ENCODE results near the gene CST4. TPM values are rescaled to one million over a fixed set of nuclear protein-coding genes. Genes with fewer than 3 reads are reported as not detected.

Gene CST4
- total RNA-seq, 2 donors from 2014 or later = 2.0 to 2.3 TPM

DNA sequence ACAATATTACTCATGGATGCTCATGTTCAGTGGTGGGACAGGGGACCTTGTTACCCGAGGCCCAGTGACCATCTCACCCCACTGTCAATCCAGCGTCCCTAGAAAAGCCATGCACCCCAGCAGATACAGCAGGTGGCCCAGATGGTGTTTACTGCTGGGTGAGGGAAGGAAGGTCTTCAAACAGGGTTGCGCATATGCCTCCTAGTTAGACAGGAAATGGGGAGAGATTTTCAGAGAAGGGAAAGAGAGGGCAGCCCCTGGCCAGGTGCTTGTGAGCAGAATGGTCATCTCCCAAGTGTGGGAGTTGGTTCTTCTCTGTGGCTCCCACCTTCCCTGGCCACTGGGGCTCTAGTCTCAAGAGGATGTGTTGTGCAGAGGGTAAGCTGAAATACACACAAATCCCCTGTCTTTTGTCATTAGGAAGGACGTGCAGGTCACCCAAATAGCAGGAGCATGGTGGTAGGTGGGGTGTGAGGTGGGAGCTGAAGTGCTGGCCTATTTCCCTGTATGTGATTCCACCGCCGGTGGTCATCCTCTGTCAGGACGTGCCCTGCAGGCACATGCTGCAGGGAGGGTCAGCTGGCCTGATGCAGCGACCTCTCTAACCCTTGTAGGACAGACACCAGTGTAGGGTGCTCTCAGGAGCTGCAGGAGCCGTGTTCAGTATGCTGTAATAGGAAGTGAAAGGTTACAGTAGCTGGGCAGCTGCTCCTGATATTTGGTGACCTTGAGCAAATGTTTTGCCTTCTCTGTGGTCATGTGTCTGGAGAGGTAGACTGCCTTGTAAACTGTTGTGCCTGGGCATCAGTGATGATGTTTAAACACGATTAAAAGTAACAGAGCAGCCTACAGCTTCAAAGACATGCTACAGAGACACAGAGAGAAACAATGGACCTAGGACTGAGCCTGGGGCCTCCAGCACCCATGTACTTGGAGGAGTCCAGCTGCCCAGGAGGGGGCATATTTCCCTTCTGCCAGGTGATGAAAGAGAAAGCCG, 47.9 kb downstream of the CST4 start:
- Histone ChIP-seq H3K27me3 (ENCODE audit: control insufficient read depth, insufficient read depth, low read length, poor library complexity, severe bottlenecking) (no peaks in the 10 kb centered on the region), H3K4me3 (ENCODE audit: low read length) (no peak overlapping the region), H3K27ac (ENCODE audit: low read depth, low read length) (no peak overlapping the region), H3K4me1 (ENCODE audit: control insufficient read depth, insufficient read depth, low read length) (peaks cover 6% of the 10 kb centered on the region), H3K9ac (ENCODE audit: extremely low read depth, low read length, poor library complexity, severe bottlenecking) (no peak overlapping the region), H3K36me3 (ENCODE audit: control insufficient read depth, insufficient read depth, low read length) (no peaks in the 10 kb centered on the region), H3K9me3 (ENCODE audit: control insufficient read depth, low read length) (no peaks in the 10 kb centered on the region)
- Mint-ChIP-seq H3K9me3 (no peaks in the 10 kb centered on the region), H3K36me3 (ENCODE audit: low read depth) (no peaks in the 10 kb centered on the region), H3K4me1 (peaks cover 11% of the 10 kb centered on the region), H3K4me3 (no peak overlapping the region), H3K27ac (no peak overlapping the region), H3K27me3 (ENCODE audit: insufficient read depth) (peaks cover 16% of the 10 kb centered on the region)
- WGBS, 2 experiments (ENCODE audit: insufficient coverage in 1 of 2, insufficient read length in 1 of 2) = 89 to 92% methylated on average over 9 to 11 of the region's 11 CpGs
- DNase-seq = no peak
- TF ChIP-seq, protein P1, sequence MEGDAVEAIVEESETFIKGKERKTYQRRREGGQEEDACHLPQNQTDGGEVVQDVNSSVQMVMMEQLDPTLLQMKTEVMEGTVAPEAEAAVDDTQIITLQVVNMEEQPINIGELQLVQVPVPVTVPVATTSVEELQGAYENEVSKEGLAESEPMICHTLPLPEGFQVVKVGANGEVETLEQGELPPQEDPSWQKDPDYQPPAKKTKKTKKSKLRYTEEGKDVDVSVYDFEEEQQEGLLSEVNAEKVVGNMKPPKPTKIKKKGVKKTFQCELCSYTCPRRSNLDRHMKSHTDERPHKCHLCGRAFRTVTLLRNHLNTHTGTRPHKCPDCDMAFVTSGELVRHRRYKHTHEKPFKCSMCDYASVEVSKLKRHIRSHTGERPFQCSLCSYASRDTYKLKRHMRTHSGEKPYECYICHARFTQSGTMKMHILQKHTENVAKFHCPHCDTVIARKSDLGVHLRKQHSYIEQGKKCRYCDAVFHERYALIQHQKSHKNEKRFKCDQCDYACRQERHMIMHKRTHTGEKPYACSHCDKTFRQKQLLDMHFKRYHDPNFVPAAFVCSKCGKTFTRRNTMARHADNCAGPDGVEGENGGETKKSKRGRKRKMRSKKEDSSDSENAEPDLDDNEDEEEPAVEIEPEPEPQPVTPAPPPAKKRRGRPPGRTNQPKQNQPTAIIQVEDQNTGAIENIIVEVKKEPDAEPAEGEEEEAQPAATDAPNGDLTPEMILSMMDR (conservative IDR thresholded peaks at IDR 0.05) = no peak

DNA sequence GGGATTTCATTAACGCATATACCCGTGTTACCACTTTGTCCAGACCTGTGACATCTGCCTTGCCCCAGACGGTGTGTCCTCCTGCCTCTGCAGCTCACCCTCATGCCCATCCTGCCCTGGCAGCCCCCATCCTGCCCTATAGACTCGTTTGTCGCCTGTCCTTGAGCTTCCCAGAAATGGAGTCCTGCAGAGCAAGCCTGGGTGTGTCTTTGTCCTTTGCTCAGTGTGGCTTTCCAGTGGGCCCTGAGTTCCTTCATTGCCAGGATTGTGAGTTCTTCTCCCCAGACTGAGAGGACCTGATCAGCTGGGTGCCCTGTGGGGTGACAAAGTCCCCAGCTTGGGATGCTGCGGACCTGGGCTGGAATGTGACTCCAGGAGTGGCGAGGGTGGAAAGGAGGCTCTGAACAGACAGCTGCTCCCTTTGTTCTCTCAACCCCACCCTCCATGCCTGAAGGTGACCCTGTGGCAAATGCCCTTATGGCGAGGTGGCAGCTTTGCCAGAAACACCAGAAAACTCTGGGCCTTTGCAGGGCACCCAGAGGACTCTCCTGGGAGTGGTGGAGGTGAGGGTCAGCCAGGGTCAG, 48.7 kb downstream of the CST4 start:
- H3K4me3 Mint-ChIP-seq = no peak overlapping the region
- Histone ChIP-seq H3K27ac (ENCODE audit: low read depth, low read length) (no peak overlapping the region), H3K9me3 (ENCODE audit: control insufficient read depth, low read length) (no peaks in the 10 kb centered on the region), H3K4me3 (ENCODE audit: low read length) (no peak overlapping the region), H3K9ac (ENCODE audit: extremely low read depth, low read length, poor library complexity, severe bottlenecking) (no peak overlapping the region), H3K4me1 (ENCODE audit: control insufficient read depth, insufficient read depth, low read length) (peaks cover 7% of the 10 kb centered on the region), H3K36me3 (ENCODE audit: control insufficient read depth, insufficient read depth, low read length) (no peaks in the 10 kb centered on the region), H3K27me3 (ENCODE audit: control insufficient read depth, insufficient read depth, low read length, poor library complexity, severe bottlenecking) (no peaks in the 10 kb centered on the region)
- WGBS, 2 experiments (ENCODE audit: insufficient coverage in 1 of 2, insufficient read length in 1 of 2) = 85 to 86% methylated on average over 5 to 8 of the region's 8 CpGs
- no peak overlapping the region for H3K27ac Mint-ChIP-seq
- TF ChIP-seq, protein P1 (conservative IDR thresholded peaks at IDR 0.05) = no peak
- H3K36me3 Mint-ChIP-seq (ENCODE audit: low read depth) = peaks cover 3% of the 10 kb centered on the region
- no peaks in the 10 kb centered on the region for H3K9me3 Mint-ChIP-seq
- H3K27me3 Mint-ChIP-seq (ENCODE audit: insufficient read depth) = peaks cover 18% of the 10 kb centered on the region
- peaks cover 12% of the 10 kb centered on the region for H3K4me1 Mint-ChIP-seq
- no peak for DNase-seq

- Mint-ChIP-seq H3K4me1 (peaks cover 14% of the 10 kb centered on the region), H3K36me3 (ENCODE audit: low read depth) (peaks cover 9% of the 10 kb centered on the region), H3K9me3 (no peaks in the 10 kb centered on the region), H3K4me3 (no peak overlapping the region), H3K27me3 (ENCODE audit: insufficient read depth) (peaks cover 18% of the 10 kb centered on the region), H3K27ac (no peak overlapping the region)
- Histone ChIP-seq H3K4me1 (ENCODE audit: control insufficient read depth, insufficient read depth, low read length) (peaks cover 7% of the 10 kb centered on the region), H3K27ac (ENCODE audit: low read depth, low read length) (no peak overlapping the region), H3K36me3 (ENCODE audit: control insufficient read depth, insufficient read depth, low read length) (no peaks in the 10 kb centered on the region), H3K9ac (ENCODE audit: extremely low read depth, low read length, poor library complexity, severe bottlenecking) (no peak overlapping the region), H3K9me3 (ENCODE audit: control insufficient read depth, low read length) (no peaks in the 10 kb centered on the region), H3K27me3 (ENCODE audit: control insufficient read depth, insufficient read depth, low read length, poor library complexity, severe bottlenecking) (no peaks in the 10 kb centered on the region), H3K4me3 (ENCODE audit: low read length) (no peak overlapping the region)
- 88 to 89% methylated on average over 1 to 8 of the region's 8 CpGs for WGBS, 2 experiments (ENCODE audit: insufficient coverage in 1 of 2, insufficient read length in 1 of 2)
- TF ChIP-seq, protein P1 (conservative IDR thresholded peaks at IDR 0.05) = no peak
- DNase-seq = no peak
These were observed 49.3 kb downstream of the CST4 start for GRCh38 chr20:23639490-23639958.
